GM21786 (cell line): Measurements from ENCODE around the gene VGLL4.

Experiments used
- ATAC-seq: cut with Tn5 transposase; IDR thresholded peaks from one replicate; pipeline ENCODE4 v1.9.1; 2021; ENCODE audit not compliant: unreplicated experiment

Gene VGLL4

GRCh38 chr3:11566916-11567315, 76.8 kb downstream of the VGLL4 start:
- no peak for ATAC-seq

GRCh38 chr3:11566478-11566877, 77.2 kb downstream of the VGLL4 start:
- no peak for ATAC-seq

- no peak for ATAC-seq
Observed at GRCh38 chr3:11565932-11566331, 77.8 kb downstream of the VGLL4 start.

- ATAC-seq, result no peak
Observed at GRCh38 chr3:11565492-11565891, 78.2 kb downstream of the VGLL4 start.

- no peak for ATAC-seq
Observed at GRCh38 chr3:11565072-11565471, 78.6 kb downstream of the VGLL4 start.

GRCh38 chr3:11564577-11565001, 79.1 kb downstream of the VGLL4 start:
- ATAC-seq, result no peak

GRCh38 chr3:11563865-11564185, 79.9 kb downstream of the VGLL4 start:
- ATAC-seq, result no peak

- ATAC-seq, result no peak
Observed at GRCh38 chr3:11563159-11563864, 80.4 kb downstream of the VGLL4 start.

GRCh38 chr3:11562277-11562881, 81.3 kb downstream of the VGLL4 start:
- no peak for ATAC-seq

- no peak for ATAC-seq
Observed at GRCh38 chr3:11560746-11561145, 83.0 kb downstream of the VGLL4 start.

GRCh38 chr3:11559816-11560633, 83.7 kb downstream of the VGLL4 start:
- ATAC-seq, result no peak

- no peak for ATAC-seq
Observed at GRCh38 chr3:11558918-11559815, 84.5 kb downstream of the VGLL4 start.

GRCh38 chr3:11558411-11558903, 85.3 kb downstream of the VGLL4 start:
- no peak for ATAC-seq

- no peak for ATAC-seq
Observed at GRCh38 chr3:11558002-11558401, 85.7 kb downstream of the VGLL4 start.

- no peak for ATAC-seq
Observed at GRCh38 chr3:11556851-11557644, 86.7 kb downstream of the VGLL4 start.

- no peak for ATAC-seq
Observed at GRCh38 chr3:11555881-11556633, 87.7 kb downstream of the VGLL4 start.

GRCh38 chr3:11555211-11555782, 88.4 kb downstream of the VGLL4 start:
- no peak for ATAC-seq

GRCh38 chr3:11554666-11555065, 89.0 kb downstream of the VGLL4 start:
- ATAC-seq, result no peak

- ATAC-seq, result no peak
Observed at GRCh38 chr3:11554236-11554610, 89.5 kb downstream of the VGLL4 start.
